Liver (tissue), 5 donors: ENCODE results near the gene OR1A1. TPM values are rescaled to one million over a fixed set of nuclear protein-coding genes. Genes with fewer than 3 reads are reported as not detected.

Experiments
- CTCF ChIP-seq: fragments of 150-350 bp; IDR thresholded peaks from 2 replicates; pipeline ENCODE4 v1.5.1; 2017; ENCODE audit warnings: improper control_type of control experiment, low read depth, low read length; ENCODE audit not compliant: missing input control
- polyA plus RNA-seq, 2 donors: library from polyadenylated mRNA; stranded (reverse) in 1 of 2; unstranded in 1 of 2; fragments of 200-250 nt in 1 of 2; fragments of >200 nt in 1 of 2; fragmentation: Nextera tagmentation in 1 of 2; extraction: Ambion mirVana in 1 of 2; gene quantifications; one replicate each; pipeline versions ENCODE4 v1.2.1 to v1.2.3, GENCODE V29; 2013 to 2015
- total RNA-seq, 2 donors: library from RNA; depleted of rRNA; stranded (reverse); fragments of >200 nt; gene quantifications; one replicate each; pipeline ENCODE4 v1.2.3, GENCODE V29; 2014
- donor health status: healthy.
- donor health status: healthy.
- donor health status: healthy.

The OR1A1 gene
- total and polyA plus RNA-seq, 4 donors, result not detected

GRCh38 chr17:3260600-3260999 is 53.1 kb downstream of the OR1A1 start (continued):
- no peak for TF ChIP-seq CTCF

Other genes starting within 250 kb of the OR1A1 start
- gene OR1D5, start 144.1 kb upstream of the OR1A1 start, total RNA-seq, result not detected
- not detected for gene OR1D5, start 144.1 kb upstream of the OR1A1 start, polyA plus RNA-seq
- gene OR1D2, start 103.2 kb upstream of the OR1A1 start, total RNA-seq, result not detected
- gene OR1D2, start 103.2 kb upstream of the OR1A1 start, polyA plus RNA-seq, result not detected
- not detected for gene OR1G1, start 80.1 kb upstream of the OR1A1 start, total RNA-seq
- gene OR1G1, start 80.1 kb upstream of the OR1A1 start, polyA plus RNA-seq, result not detected
- not detected for gene OR1A2, start 10.1 kb upstream of the OR1A1 start, total RNA-seq
- not detected for gene OR1A2, start 10.1 kb upstream of the OR1A1 start, polyA plus RNA-seq
- not detected for gene OR3A1, start 90.7 kb downstream of the OR1A1 start, total RNA-seq
- not detected for gene OR3A1, start 90.7 kb downstream of the OR1A1 start, polyA plus RNA-seq
- not detected for gene OR3A2, start 178.6 kb downstream of the OR1A1 start, total RNA-seq
- not detected for gene OR3A2, start 178.6 kb downstream of the OR1A1 start, polyA plus RNA-seq
- not detected for gene OR1E1, start 190.7 kb downstream of the OR1A1 start, total RNA-seq
- not detected for gene OR1E1, start 190.7 kb downstream of the OR1A1 start, polyA plus RNA-seq
- not detected for gene OR3A3, start 203.7 kb downstream of the OR1A1 start, total RNA-seq
- not detected for gene OR3A3, start 203.7 kb downstream of the OR1A1 start, polyA plus RNA-seq
- gene OR1E2, start 226.2 kb downstream of the OR1A1 start, total RNA-seq, result under 1 TPM in 1 of 2 donors, not detected in 1; 0.08 TPM
- not detected for gene OR1E2, start 226.2 kb downstream of the OR1A1 start, polyA plus RNA-seq